CD14-positive monocyte (primary cell): ENCODE measurements around the gene TIPARP. TPM values are rescaled to one million over a fixed set of nuclear protein-coding genes. Genes with fewer than 3 reads are reported as not detected.

Experiments
- DNase-seq, 3 donors: peaks; one replicate each; pipeline ENCODE4 v3.0.0-alpha.2; 2011 to 2022
- H2AFZ ChIP-seq: 2 replicates; pipeline ENCODE4 v1.6.0; 2012; ENCODE audit warnings: mild to moderate bottlenecking, low read depth, low read length, inconsistent platforms; ENCODE audit not compliant: insufficient read depth, poor library complexity, severe bottlenecking
- H3K27ac ChIP-seq, 2 donors: 1 replicate in 1 of 2; 2 replicates in 1 of 2; pipeline ENCODE4 v1.5.1; 2012 to 2013; ENCODE audit warnings: low read length in 2 of 2, control low read depth in 1 of 2, inconsistent platforms in 1 of 2, low read depth in 1 of 2, mild to moderate bottlenecking in 1 of 2
- H3K27me3 ChIP-seq, 2 donors: one replicate each; pipeline versions ENCODE4 v1.6.0 to v1.6.1; 2011 to 2013; ENCODE audit warnings: low read length in 2 of 2; ENCODE audit not compliant: control insufficient read depth in 2 of 2, insufficient read depth in 2 of 2
- H3K36me3 ChIP-seq, 2 donors: replicated peaks in 1 of 2; 1 replicate in 1 of 2; 2 replicates in 1 of 2; pipeline versions ENCODE4 v1.5.1 to v1.6.1; 2012 to 2013; ENCODE audit warnings: low read length in 2 of 2, control low read depth in 1 of 2, inconsistent platforms in 1 of 2, mild to moderate bottlenecking in 1 of 2; ENCODE audit not compliant: insufficient read depth in 2 of 2, control insufficient read depth in 1 of 2
- H3K4me1 ChIP-seq, 2 donors: 1 replicate in 1 of 2; 2 replicates in 1 of 2; pipeline versions ENCODE4 v1.5.1 to v1.6.1; 2012 to 2013; ENCODE audit warnings: low read length in 2 of 2, control low read depth in 1 of 2, inconsistent platforms in 1 of 2, mild to moderate bottlenecking in 1 of 2, moderate library complexity in 1 of 2; ENCODE audit not compliant: insufficient read depth in 2 of 2, control insufficient read depth in 1 of 2
- H3K4me2 ChIP-seq: replicated peaks from 2 replicates; pipeline ENCODE3; 2012; ENCODE audit warnings: low read length, moderate library complexity, mild to moderate bottlenecking; ENCODE audit not compliant: poor library complexity, severe bottlenecking; ENCODE audit errors: extremely low read depth
- H3K4me3 ChIP-seq, 3 experiments: fragments of 200-600 bp in 1 of 3; sonication (generic) in 1 of 3; replicated peaks in 1 of 3; 1 replicate in 2 of 3; 2 replicates in 1 of 3; pipeline ENCODE4 v1.5.1; 2011 to 2013; ENCODE audit warnings: low read length in 3 of 3, mild to moderate bottlenecking in 3 of 3, control low read depth in 2 of 3, low read depth in 2 of 3, inconsistent platforms in 1 of 3, moderate library complexity in 1 of 3
- H3K79me2 ChIP-seq: 2 replicates; pipeline ENCODE4 v1.6.0; 2012; ENCODE audit warnings: mild to moderate bottlenecking, control low read depth, inconsistent platforms, low read length, moderate library complexity; ENCODE audit not compliant: insufficient read depth
- H3K9ac ChIP-seq: 2 replicates; pipeline ENCODE4 v1.6.0; 2017; ENCODE audit warnings: low read length, mild to moderate bottlenecking; ENCODE audit not compliant: insufficient read depth, poor library complexity, severe bottlenecking
- H3K9me3 ChIP-seq, 2 donors: replicated peaks in 1 of 2; 1 replicate in 1 of 2; 2 replicates in 1 of 2; pipeline versions ENCODE4 v1.5.1 to v1.6.1; 2012 to 2013; ENCODE audit warnings: low read length in 2 of 2, control low read depth in 1 of 2; ENCODE audit not compliant: control insufficient read depth in 1 of 2, insufficient read depth in 1 of 2
- H4K20me1 ChIP-seq: 2 replicates; pipeline ENCODE4 v1.6.0; 2012; ENCODE audit warnings: mild to moderate bottlenecking, low read length, control low read depth, moderate library complexity; ENCODE audit not compliant: insufficient read depth
- H3K27ac Mint-ChIP-seq, 7 donors: one replicate each; pipeline ENCODE4 v1.8.0; 2020; ENCODE audit warnings: mild to moderate bottlenecking in 7 of 7, mixed read lengths in 7 of 7, moderate library complexity in 6 of 7, inconsistent platforms in 2 of 7
- H3K27me3 Mint-ChIP-seq, 3 donors: one replicate each; pipeline ENCODE4 v1.8.0; 2021 to 2022; ENCODE audit warnings: low read depth in 3 of 3, mild to moderate bottlenecking in 3 of 3, mixed read lengths in 3 of 3, moderate library complexity in 3 of 3, inconsistent platforms in 1 of 3
- H3K36me3 Mint-ChIP-seq, 2 donors: one replicate each; pipeline ENCODE4 v1.8.0; 2020; ENCODE audit warnings: mixed read lengths in 2 of 2, inconsistent platforms in 1 of 2, mild to moderate bottlenecking in 1 of 2
- H3K4me1 Mint-ChIP-seq: one replicate; pipeline ENCODE4 v1.8.0; 2020; ENCODE audit warnings: mild to moderate bottlenecking, mixed read lengths
- H3K4me3 Mint-ChIP-seq, 2 donors: one replicate each; pipeline ENCODE4 v1.8.0; 2020; ENCODE audit warnings: mild to moderate bottlenecking in 2 of 2, mixed read lengths in 2 of 2, moderate library complexity in 1 of 2
- H3K9me3 Mint-ChIP-seq, 7 donors: one replicate each; pipeline ENCODE4 v1.8.0; 2020 to 2022; ENCODE audit warnings: mixed read lengths in 7 of 7, mild to moderate bottlenecking in 6 of 7, moderate library complexity in 6 of 7, inconsistent platforms in 2 of 7
- CTCF ChIP-seq: fragments of 200-600 bp; IDR thresholded peaks from one replicate; pipeline ENCODE4 v1.8.0; 2022; ENCODE audit warnings: antibody characterized with exemption, mild to moderate bottlenecking
- intact Hi-C, 2 donors: fragments of 100-400 bp; cut with micrococcal nuclease; formaldehyde crosslinking; loops; one replicate each; pipeline versions ENCODE4 v1.15.0 to v1.15.1; 2023
- polyA plus RNA-seq, 3 donors: library from polyadenylated mRNA; depleted of rRNA in 1 of 3; unstranded in 2 of 3; stranded (reverse) in 1 of 3; fragments of 300-500 nt in 2 of 3; fragments of >200 nt in 1 of 3; fragmentation: Illumina TruSeq in 2 of 3; gene quantifications; 1 replicate in 2 of 3; 2 replicates in 1 of 3; pipeline ENCODE4 v1.2.3, GENCODE V29; 2012 to 2021

TIPARP gene
- polyA plus RNA-seq, 3 donors, result 12.7 to 42.5 (median 16.7) TPM

- H3K4me1 ChIP-seq, result peaks cover 18% of the 10 kb centered on the region in 2 donors
- H3K36me3 Mint-ChIP-seq, result no peaks in the 10 kb centered on the region
- no peak overlapping the region for H3K4me3 ChIP-seq
- H3K27me3 ChIP-seq, result no peaks in the 10 kb centered on the region
- intact Hi-C loops, result no loop called here
- H2AFZ ChIP-seq, result no peak overlapping the region
- no peaks in the 10 kb centered on the region for H3K9me3 ChIP-seq
- peaks cover 0 to 6% (median 3%) of the 10 kb centered on the region in 7 donors for H3K9me3 Mint-ChIP-seq
- H4K20me1 ChIP-seq, result no peaks in the 10 kb centered on the region
- H3K4me1 Mint-ChIP-seq, result peaks cover 25% of the 10 kb centered on the region
- no peak overlapping the region for H3K9ac ChIP-seq
- no peak overlapping the region for H3K27ac Mint-ChIP-seq
- H3K79me2 ChIP-seq, result no peaks in the 10 kb centered on the region
- TF ChIP-seq CTCF, result no peak
- no peak overlapping the region for H3K4me2 ChIP-seq
- H3K27ac ChIP-seq, result no peak overlapping the region
- DNase-seq, result no peak
- H3K36me3 ChIP-seq, result no peaks in the 10 kb centered on the region
- no peaks in the 10 kb centered on the region for H3K27me3 Mint-ChIP-seq
- H3K4me3 Mint-ChIP-seq, result no peak overlapping the region
These were observed 29.4 kb upstream of the TIPARP start for GRCh38 chr3:156644958-156645357.

GRCh38 chr3:156646958-156647357 lies 27.4 kb upstream of the TIPARP start:
- intact Hi-C loops, result no loop called here
- H3K27ac ChIP-seq, result no peak overlapping the region
- Mint-ChIP-seq H3K4me1 (peaks cover 28% of the 10 kb centered on the region), H3K27ac (no peak overlapping the region), H3K27me3 (no peaks in the 10 kb centered on the region), H3K9me3 (peaks cover 0 to 6% (median 3%) of the 10 kb centered on the region in 7 donors), H3K4me3 (no peak overlapping the region), H3K36me3 (no peaks in the 10 kb centered on the region)
- no peaks in the 10 kb centered on the region for H3K36me3 ChIP-seq
- no peak overlapping the region for H3K4me2 ChIP-seq
- no peak overlapping the region for H3K4me3 ChIP-seq
- H3K4me1 ChIP-seq, result peaks cover 18% of the 10 kb centered on the region in 2 donors
- no peak for DNase-seq
- no peaks in the 10 kb centered on the region for H4K20me1 ChIP-seq
- no peaks in the 10 kb centered on the region for H3K9me3 ChIP-seq
- no peak overlapping the region for H2AFZ ChIP-seq
- no peaks in the 10 kb centered on the region for H3K27me3 ChIP-seq
- no peak for TF ChIP-seq CTCF
- no peak overlapping the region for H3K9ac ChIP-seq
- H3K79me2 ChIP-seq, result no peaks in the 10 kb centered on the region
